NCI-H748 treated with DMSO at 0.1 percent for 48 hours (cell line): ENCODE measurements around the gene SLC25A52.
"Not testable (repeated sequence)": the region's sequence is repeated elsewhere in the genome, so short reads cannot be mapped to it uniquely, and the experiment has no call there.

Source experiments
- DNase-seq: peaks from one replicate; lab custom pipeline; 2025; lab: John Stamatoyannopoulos, UW

The SLC25A52 gene

GRCh38 chr18:31740180-31740579 is 20.5 kb downstream of the SLC25A52 start:
- no peak for DNase-seq

GRCh38 chr18:31739651-31740050 is 21.0 kb downstream of the SLC25A52 start:
- DNase-seq: no peak

GRCh38 chr18:31738460-31739407 is 21.9 kb downstream of the SLC25A52 start:
- no peak for DNase-seq

GRCh38 chr18:31736630-31737029 is 24.1 kb downstream of the SLC25A52 start:
- DNase-seq: no peak

- no peak for DNase-seq
Observed at GRCh38 chr18:31731628-31732027, 29.1 kb downstream of the SLC25A52 start.

- not testable (repeated sequence) for DNase-seq
Observed at GRCh38 chr18:31729196-31729595, 31.5 kb downstream of the SLC25A52 start.

GRCh38 chr18:31723990-31724711 is 36.5 kb downstream of the SLC25A52 start:
- DNase-seq: no peak

GRCh38 chr18:31723639-31723989 is 37.1 kb downstream of the SLC25A52 start:
- DNase-seq: no peak

GRCh38 chr18:31722369-31722957 is 38.2 kb downstream of the SLC25A52 start:
- DNase-seq: peak; percentile 53

- DNase-seq: no peak
Observed at GRCh38 chr18:31721601-31722000, 39.1 kb downstream of the SLC25A52 start.

- DNase-seq: no peak
Observed at GRCh38 chr18:31720867-31721266, 39.8 kb downstream of the SLC25A52 start.

GRCh38 chr18:31719363-31720006 is 41.2 kb downstream of the SLC25A52 start:
- DNase-seq: no peak

- DNase-seq: no peak
Observed at GRCh38 chr18:31718386-31718785, 42.3 kb downstream of the SLC25A52 start.

GRCh38 chr18:31716362-31716761 is 44.3 kb downstream of the SLC25A52 start:
- no peak for DNase-seq

GRCh38 chr18:31711365-31712172 is 49.1 kb downstream of the SLC25A52 start:
- no peak for DNase-seq

GRCh38 chr18:31710826-31711225 is 49.9 kb downstream of the SLC25A52 start:
- DNase-seq: no peak
